HUES6 (cell line): ENCODE data around the gene LCLAT1.

Experiments
- H3K27ac ChIP-seq: 2 replicates; pipeline ENCODE4 v1.7.0; 2013; ENCODE audit warnings: low read depth, mild to moderate bottlenecking, low read length, inconsistent platforms
- H3K27me3 ChIP-seq: 2 replicates; pipeline ENCODE4 v1.6.1; 2013; ENCODE audit warnings: low read length; ENCODE audit not compliant: control insufficient read depth, insufficient read depth
- H3K36me3 ChIP-seq: 2 replicates; pipeline ENCODE4 v1.6.1; 2013; ENCODE audit warnings: low read length; ENCODE audit not compliant: control insufficient read depth, insufficient read depth
- H3K4me1 ChIP-seq: 2 replicates; pipeline ENCODE4 v1.6.1; 2013; ENCODE audit warnings: low read length; ENCODE audit not compliant: control insufficient read depth, insufficient read depth
- H3K4me3 ChIP-seq: 2 replicates; pipeline ENCODE4 v1.5.1; 2013; ENCODE audit warnings: low read depth, low read length
- H3K9ac ChIP-seq: one replicate; pipeline ENCODE4 v1.6.1; 2013; ENCODE audit warnings: mild to moderate bottlenecking, low read length
- H3K9me3 ChIP-seq: 2 replicates; pipeline ENCODE4 v1.6.1; 2013; ENCODE audit warnings: low read depth, low read length; ENCODE audit not compliant: control insufficient read depth, insufficient read depth

LCLAT1 gene

GRCh38 chr2:30410217-30410616, 36.8 kb upstream of the LCLAT1 start:
- Histone ChIP-seq H3K9ac (no peak overlapping the region), H3K36me3 (no peaks in the 10 kb centered on the region), H3K4me3 (no peak overlapping the region), H3K4me1 (peaks cover 17% of the 10 kb centered on the region), H3K9me3 (no peaks in the 10 kb centered on the region), H3K27ac (no peak overlapping the region), H3K27me3 (no peaks in the 10 kb centered on the region)

- no peak overlapping the region for H3K27ac ChIP-seq
- no peak overlapping the region for H3K9ac ChIP-seq
- peaks cover 13% of the 10 kb centered on the region for H3K4me1 ChIP-seq
Observed at GRCh38 chr2:30412047-30412683, 34.9 kb upstream of the LCLAT1 start.

DNA sequence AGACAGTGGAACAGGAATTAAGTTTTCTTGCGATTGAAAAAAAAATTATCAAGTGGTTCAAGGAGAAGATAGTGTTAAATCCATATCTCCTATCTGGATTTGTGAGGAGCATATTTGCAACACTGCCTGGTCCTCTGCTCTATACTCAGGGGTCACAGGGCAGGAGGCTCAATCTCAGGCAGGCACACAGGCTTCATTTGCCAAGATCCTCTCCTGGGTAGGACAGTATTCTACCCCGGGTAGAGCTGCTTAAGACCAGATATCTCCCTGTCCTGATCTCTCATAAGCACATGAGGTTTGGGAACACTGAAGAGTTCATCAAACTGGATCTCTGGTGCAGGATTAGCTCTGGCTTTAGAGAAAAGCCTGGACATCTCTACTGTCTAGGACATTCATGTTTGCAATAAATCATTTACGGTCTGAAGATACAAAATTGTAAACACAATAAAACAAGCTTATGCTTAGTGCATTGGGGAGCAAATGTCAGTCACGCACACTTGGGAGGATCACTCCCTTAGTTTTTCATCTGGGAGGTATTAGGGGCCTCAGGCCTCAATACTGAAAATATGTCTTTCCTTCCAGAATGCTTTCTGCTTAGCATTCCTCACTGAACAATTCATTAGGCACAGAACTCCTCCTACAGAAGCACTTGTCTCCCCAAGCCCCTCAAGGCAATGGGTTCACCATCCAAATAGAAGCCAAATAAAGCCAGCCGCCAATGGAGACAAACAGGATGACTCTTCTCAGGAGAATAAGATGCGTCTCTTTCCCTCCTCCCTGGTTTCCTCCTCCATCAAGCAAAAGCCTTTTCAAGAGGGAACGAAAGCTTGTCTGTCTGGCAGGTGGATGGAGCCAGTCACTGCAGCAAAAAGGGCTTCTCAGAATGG, 34.1 kb upstream of the LCLAT1 start:
- H3K27me3 ChIP-seq: no peaks in the 10 kb centered on the region
- H3K4me1 ChIP-seq: peaks cover 15% of the 10 kb centered on the region
- no peak overlapping the region for H3K9ac ChIP-seq
- no peaks in the 10 kb centered on the region for H3K9me3 ChIP-seq
- no peak overlapping the region for H3K4me3 ChIP-seq
- H3K27ac ChIP-seq: no peak overlapping the region
- no peaks in the 10 kb centered on the region for H3K36me3 ChIP-seq

More at GRCh38 chr2:30412047-30412683, 34.9 kb upstream of the LCLAT1 start:
- no peaks in the 10 kb centered on the region for H3K9me3 ChIP-seq
- no peaks in the 10 kb centered on the region for H3K36me3 ChIP-seq
- H3K27me3 ChIP-seq: no peaks in the 10 kb centered on the region
- no peak overlapping the region for H3K4me3 ChIP-seq

DNA sequence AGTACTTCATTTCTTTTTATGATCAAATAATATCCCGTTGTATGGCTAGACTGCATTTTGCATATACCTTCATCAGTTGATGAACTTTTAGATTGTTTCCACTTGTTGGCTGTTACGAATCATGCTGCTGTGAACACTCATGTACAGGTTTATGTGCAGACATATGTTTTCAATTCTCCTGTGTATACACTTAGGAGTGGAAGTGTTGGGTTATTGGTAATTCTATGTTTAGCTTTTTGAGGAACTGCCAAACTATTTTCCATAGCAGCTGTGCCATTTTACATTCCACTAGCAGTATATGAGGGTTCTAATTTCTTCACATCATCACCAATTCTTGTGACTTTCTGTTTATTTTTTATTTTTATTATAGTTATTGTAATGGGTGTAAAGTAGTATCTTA, 32.1 kb upstream of the LCLAT1 start:
- Histone ChIP-seq H3K27ac (no peak overlapping the region), H3K4me1 (peaks cover 11% of the 10 kb centered on the region; the same call in 1 of the 2 replicates), H3K9ac (no peak overlapping the region), H3K4me3 (no peak overlapping the region), H3K27me3 (no peaks in the 10 kb centered on the region), H3K9me3 (no peaks in the 10 kb centered on the region), H3K36me3 (no peaks in the 10 kb centered on the region)

- H3K36me3 ChIP-seq: no peaks in the 10 kb centered on the region
- no peaks in the 10 kb centered on the region for H3K27me3 ChIP-seq
- H3K4me1 ChIP-seq: peaks cover 20% of the 10 kb centered on the region
- H3K9me3 ChIP-seq: no peaks in the 10 kb centered on the region
- H3K4me3 ChIP-seq: no peak overlapping the region
- no peak overlapping the region for H3K27ac ChIP-seq
- no peak overlapping the region for H3K9ac ChIP-seq
Observed at GRCh38 chr2:30417253-30417652, 29.8 kb upstream of the LCLAT1 start.

- H3K36me3 ChIP-seq: no peaks in the 10 kb centered on the region
- H3K4me3 ChIP-seq: no peak overlapping the region
- H3K9me3 ChIP-seq: no peaks in the 10 kb centered on the region
- H3K27me3 ChIP-seq: no peaks in the 10 kb centered on the region
- no peak overlapping the region for H3K27ac ChIP-seq
- peaks cover 24% of the 10 kb centered on the region for H3K4me1 ChIP-seq
- no peak overlapping the region for H3K9ac ChIP-seq
Observed at GRCh38 chr2:30421026-30421603, 25.9 kb upstream of the LCLAT1 start.

DNA sequence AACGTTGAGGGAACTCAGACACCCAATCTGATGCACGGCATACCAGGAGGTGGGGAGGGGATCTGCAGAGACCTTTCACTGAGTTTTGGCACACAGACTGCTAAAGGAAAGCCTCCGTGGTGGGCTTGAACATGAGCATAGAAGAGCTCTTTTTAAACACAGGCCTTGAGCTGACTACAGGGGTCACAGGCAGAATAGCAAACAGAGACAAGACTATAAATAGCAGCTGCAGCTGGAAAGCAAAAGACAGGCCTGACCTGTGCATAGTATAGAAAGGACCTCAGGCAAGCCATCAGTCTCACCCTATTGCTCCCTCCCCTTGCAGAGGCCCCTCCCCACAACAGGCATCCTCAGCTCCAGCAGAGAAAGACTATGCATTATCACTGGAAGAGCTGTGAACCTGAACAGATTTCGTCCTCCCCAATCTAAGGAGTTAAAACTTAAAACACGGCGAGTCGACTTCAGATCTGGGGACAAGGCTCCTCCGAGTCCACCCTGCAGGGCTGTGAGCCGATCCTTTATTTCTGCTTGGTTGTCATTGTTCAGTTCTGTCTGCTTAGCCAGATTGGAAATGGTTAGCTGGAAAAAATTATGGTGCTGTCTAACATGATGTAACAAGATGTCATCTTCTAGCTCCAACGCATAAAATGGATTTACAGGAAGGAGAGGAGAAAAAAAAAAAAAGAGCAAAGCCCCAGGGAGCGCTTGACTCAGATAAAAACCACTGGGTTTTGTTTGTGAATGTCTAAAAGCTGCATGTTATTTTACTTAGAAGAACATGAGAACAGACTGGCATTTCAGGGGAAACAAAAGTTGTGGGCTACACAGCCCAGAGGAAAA, 25.2 kb upstream of the LCLAT1 start:
- H3K9me3 ChIP-seq: no peaks in the 10 kb centered on the region
- no peaks in the 10 kb centered on the region for H3K27me3 ChIP-seq
- H3K4me1 ChIP-seq: peaks cover 24% of the 10 kb centered on the region
- H3K4me3 ChIP-seq: no peak overlapping the region
- no peak overlapping the region for H3K9ac ChIP-seq
- H3K27ac ChIP-seq: no peak overlapping the region
- H3K36me3 ChIP-seq: no peaks in the 10 kb centered on the region

DNA sequence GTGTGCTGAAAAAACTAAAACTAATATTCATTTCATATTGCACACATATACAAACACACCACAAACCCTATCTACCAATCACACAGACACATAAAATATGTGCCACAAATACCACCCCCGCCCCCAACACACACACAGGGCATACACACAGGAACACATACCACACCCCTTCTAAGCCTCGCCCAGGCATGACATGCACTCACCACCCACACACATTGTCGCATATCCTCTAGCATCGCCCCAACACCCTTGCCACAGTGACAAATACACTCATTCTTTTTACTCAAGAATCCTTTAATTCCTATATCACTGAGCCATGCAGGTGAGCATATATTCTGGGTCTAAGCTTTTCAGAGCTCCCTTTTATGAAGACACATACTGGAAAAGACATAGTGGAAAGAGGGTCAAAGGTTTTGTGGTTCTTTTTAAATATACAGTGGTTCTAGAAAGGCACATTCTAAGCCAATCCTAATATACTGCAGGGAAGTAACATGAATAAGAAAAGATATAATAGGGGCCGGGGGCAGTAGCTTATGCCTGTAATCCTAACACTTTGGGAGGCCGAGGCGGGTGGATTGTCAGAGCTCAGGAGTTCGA, 24.5 kb upstream of the LCLAT1 start:
- H3K4me1 ChIP-seq: peaks cover 18% of the 10 kb centered on the region
- no peak overlapping the region for H3K4me3 ChIP-seq
- H3K27ac ChIP-seq: no peak overlapping the region
- H3K9me3 ChIP-seq: no peaks in the 10 kb centered on the region
- H3K36me3 ChIP-seq: no peaks in the 10 kb centered on the region
- H3K9ac ChIP-seq: no peak overlapping the region
- no peaks in the 10 kb centered on the region for H3K27me3 ChIP-seq

GRCh38 chr2:30424231-30424630, 22.8 kb upstream of the LCLAT1 start:
- Histone ChIP-seq H3K4me3 (no peak overlapping the region), H3K27me3 (no peaks in the 10 kb centered on the region), H3K36me3 (no peaks in the 10 kb centered on the region), H3K27ac (no peak overlapping the region), H3K9me3 (no peaks in the 10 kb centered on the region), H3K4me1 (peaks cover 18% of the 10 kb centered on the region), H3K9ac (no peak overlapping the region)

- no peak overlapping the region for H3K9ac ChIP-seq
- H3K9me3 ChIP-seq: no peaks in the 10 kb centered on the region
- no peaks in the 10 kb centered on the region for H3K36me3 ChIP-seq
- H3K4me1 ChIP-seq: peaks cover 18% of the 10 kb centered on the region
- H3K4me3 ChIP-seq: no peak overlapping the region
- no peaks in the 10 kb centered on the region for H3K27me3 ChIP-seq
- no peak overlapping the region for H3K27ac ChIP-seq
Observed at GRCh38 chr2:30425326-30425725, 21.7 kb upstream of the LCLAT1 start.
